NCI-H510A treated with DMSO at 0.1 percent for 48 hours (cell line): ENCODE measurements around the gene ADARB2.
A peak's percentile ranks its signal among the peaks of the same experiment; 100 is the strongest.

Experiments used
- DNase-seq: peaks from one replicate; lab custom pipeline; 2025; lab: John Stamatoyannopoulos, UW

Gene ADARB2

DNA sequence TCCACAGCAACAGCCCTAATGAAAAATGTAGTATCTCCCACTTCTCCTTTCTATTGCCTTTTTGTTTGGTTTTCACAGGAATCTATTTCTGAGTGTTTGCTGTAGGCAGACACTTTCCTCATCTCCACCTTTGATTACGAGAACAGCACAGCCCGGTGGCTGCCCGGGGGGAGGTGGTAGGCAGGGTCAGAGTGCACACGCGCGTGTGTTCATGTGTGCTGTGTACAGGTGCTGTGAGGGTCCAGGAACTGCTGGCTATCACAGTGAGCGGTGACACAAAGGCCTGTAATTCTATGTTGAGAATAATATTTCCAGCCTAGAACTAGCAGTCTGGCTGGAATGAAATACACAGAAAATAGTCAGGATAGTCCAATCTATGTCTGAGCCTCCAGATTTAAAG, 212.8 kb downstream of the ADARB2 start:
- DNase-seq: peak; percentile 11

DNA sequence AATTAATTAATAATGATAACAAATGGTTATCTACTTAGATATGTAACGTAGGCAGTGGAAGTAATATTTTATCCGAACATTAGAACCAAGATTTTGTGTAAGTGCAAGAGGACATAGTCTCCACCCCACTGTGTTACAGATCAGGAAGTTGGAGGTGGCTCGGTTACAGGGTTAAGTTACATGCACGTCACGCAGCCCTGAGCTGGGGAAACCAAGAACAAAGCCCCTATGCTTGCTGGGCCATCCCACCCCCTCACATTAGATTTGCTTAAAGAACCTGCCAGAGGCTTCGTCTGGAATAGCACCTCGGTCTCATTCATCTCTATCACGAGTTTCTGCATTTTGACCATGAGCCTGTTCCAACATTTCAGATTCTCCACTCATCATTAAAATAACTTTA, 214.1 kb downstream of the ADARB2 start:
- DNase-seq: no peak

DNA sequence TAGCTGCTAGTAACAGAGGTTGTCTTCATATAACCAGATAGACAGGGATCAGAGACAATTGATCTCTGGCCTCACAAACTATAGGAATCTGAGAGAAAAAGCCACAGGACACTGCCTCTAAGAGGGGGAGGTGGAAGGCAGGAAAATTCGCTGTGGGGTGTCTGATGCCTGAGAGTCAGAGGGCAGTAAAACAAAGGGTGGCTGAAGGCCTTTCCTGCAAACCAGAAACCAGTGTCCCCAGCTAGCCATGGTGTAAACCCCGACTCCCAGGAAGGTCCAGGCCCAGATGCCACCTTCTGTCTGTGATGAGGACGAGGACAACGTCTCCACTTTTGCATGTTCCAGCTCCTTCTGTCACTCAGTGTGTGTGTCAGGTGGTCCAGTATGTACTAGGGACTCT, 215.1 kb downstream of the ADARB2 start:
- DNase-seq: no peak

DNA sequence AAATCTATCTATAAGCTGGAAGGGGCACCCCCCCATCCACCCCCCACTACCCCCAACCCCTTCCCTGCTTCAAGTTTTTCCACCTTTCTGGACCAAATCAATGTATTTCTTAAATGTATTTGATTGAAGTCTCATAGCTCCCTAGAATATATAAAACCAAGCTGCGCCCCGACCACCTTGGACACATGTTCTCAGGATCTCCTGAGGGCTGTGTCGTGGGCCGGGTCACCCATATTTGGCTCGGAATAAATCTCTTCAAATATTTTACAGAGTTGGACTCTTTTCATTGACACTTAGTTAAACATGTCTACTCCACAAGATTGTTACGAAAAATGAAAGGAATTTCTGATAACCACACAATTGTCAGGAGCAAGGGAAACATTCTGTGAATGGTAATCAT, 215.6 kb downstream of the ADARB2 start:
- no peak for DNase-seq

DNA sequence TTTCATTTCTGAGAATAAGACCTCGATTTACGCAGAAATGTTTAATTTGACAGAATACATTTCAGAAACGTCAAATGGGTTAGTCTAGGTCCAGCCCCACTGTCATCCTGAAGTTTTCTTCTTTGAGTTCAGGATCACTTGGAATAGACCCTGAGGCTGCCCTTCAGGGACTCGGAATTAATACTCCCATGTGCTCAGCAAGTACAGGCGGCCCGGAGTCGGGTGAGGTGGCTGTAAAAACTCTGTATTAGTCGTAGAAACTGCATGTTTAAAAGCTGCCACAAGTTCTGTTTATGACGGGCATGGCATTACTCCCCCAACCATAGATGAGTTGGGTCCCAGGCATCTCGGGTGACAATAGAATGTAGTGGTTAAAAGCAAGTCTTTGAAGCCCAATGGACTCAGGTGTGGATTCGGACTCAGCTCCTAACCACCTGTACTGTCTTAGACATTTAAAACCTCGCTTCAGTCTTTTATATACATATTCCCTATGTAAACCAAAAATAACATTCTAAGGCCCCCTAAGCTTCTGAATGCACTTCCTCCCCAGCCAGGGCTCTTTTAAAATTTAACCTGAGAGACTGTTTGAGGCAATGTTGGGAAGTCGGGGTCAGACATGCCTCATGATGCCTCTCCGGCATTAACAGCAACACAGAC, 216.3 kb downstream of the ADARB2 start:
- DNase-seq: no peak

DNA sequence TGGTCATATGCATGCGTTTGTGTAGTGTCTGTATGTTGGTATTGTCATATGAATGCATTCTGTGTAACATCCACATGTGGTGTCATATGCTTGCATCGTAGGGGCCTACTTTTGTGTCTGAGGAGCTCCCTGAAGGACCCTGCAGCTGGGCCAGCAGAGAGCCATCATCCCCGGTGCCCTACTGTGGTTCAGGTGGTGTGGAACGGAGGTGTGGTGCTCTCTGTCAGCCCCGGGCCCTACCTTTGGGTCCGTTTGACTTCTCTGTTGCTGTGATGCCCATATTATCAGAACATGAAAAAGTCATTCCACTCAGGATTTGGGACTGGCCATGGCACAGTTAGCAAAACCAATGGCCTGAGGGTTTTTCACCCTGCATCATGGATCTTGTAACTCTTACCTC, 217.9 kb downstream of the ADARB2 start:
- DNase-seq: no peak

GRCh38 chr10:1517684-1518083, 219.6 kb downstream of the ADARB2 start:
- no peak for DNase-seq

- peak; percentile 16 for DNase-seq
Observed at GRCh38 chr10:1516492-1517165, 220.7 kb downstream of the ADARB2 start.

DNA sequence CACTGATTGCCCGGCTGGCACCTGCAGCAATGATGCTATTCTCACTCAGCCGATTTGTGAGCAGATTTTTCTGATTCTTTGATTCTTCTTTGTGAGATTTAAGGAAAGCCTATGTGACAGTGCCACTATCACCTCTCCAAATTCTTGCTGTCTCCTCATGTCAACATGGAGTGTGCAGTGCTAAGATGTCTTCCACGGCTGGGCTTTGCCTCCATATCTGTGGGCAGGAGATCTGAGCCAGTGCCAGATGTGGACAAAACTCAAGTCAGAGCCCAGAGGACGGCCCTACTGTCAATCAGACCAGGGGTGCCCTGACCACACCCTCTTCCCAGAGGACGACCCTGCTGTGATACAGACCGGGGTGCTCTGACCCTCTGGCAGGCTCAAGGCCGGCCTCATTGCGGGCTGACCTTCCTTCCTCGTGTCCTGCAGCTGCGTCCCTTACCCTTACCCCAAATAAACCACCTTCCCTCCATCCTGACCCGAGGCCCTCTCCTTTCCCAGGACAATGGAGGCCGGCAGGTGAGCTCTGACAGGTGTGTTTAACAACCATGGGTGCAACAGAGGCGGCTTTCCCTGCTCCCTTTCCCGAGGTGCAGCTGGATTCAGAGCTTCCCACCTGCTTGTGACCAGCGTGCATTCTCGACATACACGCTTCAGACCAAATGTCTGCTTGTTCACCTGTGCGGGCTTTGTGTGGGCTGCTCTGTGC, 221.4 kb downstream of the ADARB2 start:
- peak; percentile 34 for DNase-seq

GRCh38 chr10:1515121-1515779, 222.1 kb downstream of the ADARB2 start:
- no peak for DNase-seq

GRCh38 chr10:1514681-1515080, 222.6 kb downstream of the ADARB2 start:
- no peak for DNase-seq

GRCh38 chr10:1513221-1513620, 224.1 kb downstream of the ADARB2 start:
- no peak for DNase-seq

DNA sequence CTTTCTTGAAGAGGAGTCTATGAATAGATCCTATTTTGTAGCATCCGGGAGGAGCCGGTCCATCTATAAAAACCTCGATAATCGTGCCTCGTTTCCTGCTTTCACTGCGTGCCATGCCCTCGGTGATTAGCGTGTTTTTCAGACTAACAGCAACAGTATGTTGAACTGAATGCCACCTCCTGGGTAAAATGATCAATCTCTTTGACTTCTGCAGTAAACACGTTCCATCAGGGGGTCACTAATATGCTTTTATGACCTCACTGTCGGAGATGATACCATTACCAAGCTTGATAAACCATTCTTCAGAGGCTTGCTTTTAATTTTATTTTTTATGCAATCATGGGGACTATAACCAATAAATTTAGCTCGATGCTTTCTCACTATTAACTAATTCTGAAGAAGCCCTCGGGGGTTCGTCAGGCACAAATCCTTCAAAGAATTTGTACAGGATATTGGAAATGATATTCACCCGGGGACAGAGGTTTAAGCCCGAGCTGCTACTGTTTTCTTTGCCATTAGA, 228.3 kb downstream of the ADARB2 start:
- DNase-seq: no peak

DNA sequence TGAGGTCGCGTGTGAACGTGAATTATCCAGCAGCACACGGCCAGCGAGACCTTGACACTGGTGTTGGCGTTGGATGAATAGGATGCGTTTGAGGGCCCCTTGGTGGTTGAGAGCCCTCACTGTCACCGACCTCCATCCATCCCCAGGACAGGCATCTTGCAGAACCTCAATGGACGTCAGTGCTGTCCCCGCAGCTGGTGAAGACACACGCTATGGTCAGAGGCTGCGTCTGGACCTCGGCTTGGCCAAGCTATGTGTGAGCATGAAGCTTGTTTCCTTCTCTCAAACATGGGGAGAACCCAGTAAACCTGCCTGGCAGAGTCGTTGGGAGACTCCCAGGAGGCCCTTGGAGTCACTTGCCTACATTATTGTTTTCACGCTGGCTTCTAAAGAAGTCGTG, 229.2 kb downstream of the ADARB2 start:
- no peak for DNase-seq

- no peak for DNase-seq
Observed at GRCh38 chr10:1507436-1507835, 229.9 kb downstream of the ADARB2 start.

- DNase-seq: no peak
Observed at GRCh38 chr10:1504940-1505339, 232.4 kb downstream of the ADARB2 start.

DNA sequence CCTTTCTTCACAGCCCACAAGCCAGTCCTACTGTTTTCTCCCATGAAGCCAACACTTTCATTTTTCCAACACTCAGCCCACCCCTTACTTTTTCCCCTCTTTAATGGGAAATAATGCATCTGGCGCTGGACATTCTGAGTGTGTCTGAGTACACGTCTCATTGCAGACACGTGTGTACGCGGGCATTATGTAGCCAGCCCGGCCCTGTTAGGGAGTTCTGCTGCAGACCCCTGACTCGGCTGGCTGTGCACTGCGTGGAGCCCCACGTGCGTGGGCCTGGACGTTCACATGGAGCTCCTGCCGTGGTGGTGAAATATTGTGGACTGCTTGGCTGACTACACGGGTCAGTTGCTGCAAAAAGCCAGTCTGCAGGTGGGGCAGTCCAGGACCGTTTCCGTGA, 233.0 kb downstream of the ADARB2 start:
- DNase-seq: no peak

GRCh38 chr10:1502451-1502850, 234.9 kb downstream of the ADARB2 start:
- no peak for DNase-seq

DNA sequence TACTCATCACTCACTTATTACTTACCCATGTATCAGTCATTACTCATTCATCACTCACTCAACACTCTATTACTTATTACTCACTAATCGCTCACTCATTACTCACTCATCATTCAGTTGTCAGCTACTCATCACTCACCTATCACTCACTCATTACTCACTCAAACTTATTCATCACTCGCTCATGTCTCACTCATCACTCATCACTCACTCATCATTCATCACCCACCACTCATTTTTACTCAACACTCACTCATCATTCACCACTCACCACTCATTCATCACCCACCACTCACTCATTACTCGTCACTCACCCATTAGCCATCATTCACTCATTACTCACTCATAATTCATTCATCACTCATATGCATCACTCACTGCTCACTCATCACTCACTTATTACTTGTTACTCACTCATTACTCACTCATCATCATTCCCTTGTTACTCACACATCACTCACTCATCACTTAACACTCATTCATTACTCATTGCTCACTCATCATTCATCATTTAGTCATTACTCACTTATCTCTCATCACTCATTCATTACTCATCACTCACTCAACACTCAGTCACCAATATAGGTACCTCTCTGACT, 237.9 kb downstream of the ADARB2 start:
- no peak for DNase-seq

DNA sequence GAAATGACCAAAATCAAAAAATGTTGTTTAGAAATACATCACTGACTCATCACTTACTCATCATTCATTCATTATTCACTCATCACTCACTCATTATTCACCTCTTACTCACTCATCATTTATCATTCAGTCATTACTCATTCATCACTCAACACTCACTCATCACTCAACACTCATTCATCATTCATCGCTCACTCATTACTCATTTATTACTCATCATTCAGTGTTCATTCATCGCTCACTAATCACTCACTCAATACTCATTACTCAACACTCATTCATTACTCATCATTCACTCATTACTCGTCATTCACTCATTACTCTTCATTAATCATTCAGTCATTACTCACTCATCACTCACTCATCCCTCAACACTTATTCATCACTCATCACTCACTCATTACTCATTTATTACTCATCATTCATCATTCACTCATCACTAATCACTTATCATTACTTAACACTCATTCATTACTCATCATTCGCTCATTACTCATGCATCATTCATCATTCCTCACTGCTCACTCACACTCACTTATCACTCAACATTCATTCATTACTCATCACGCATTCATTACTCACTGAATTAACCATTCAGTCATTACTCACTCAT, 238.5 kb downstream of the ADARB2 start:
- no peak for DNase-seq

GRCh38 chr10:1495915-1496517, 241.3 kb downstream of the ADARB2 start:
- no peak for DNase-seq
